IMR-90 (cell line): ENCODE measurements around the gene SSPN.

Experiments
- POLR2A ChIP-seq: IDR thresholded peaks from 2 replicates; pipeline ENCODE4 v1.6.1; 2012; ENCODE audit warnings: mild to moderate bottlenecking, low read depth, low read length
- TF ChIP-seq, protein P1 (sequence below): conservative IDR thresholded peaks from 2 replicates; pipeline ENCODE4 v1.5.1; 2012; ENCODE audit warnings: mild to moderate bottlenecking, low read depth, low read length, improper control_type of control experiment

DNA sequence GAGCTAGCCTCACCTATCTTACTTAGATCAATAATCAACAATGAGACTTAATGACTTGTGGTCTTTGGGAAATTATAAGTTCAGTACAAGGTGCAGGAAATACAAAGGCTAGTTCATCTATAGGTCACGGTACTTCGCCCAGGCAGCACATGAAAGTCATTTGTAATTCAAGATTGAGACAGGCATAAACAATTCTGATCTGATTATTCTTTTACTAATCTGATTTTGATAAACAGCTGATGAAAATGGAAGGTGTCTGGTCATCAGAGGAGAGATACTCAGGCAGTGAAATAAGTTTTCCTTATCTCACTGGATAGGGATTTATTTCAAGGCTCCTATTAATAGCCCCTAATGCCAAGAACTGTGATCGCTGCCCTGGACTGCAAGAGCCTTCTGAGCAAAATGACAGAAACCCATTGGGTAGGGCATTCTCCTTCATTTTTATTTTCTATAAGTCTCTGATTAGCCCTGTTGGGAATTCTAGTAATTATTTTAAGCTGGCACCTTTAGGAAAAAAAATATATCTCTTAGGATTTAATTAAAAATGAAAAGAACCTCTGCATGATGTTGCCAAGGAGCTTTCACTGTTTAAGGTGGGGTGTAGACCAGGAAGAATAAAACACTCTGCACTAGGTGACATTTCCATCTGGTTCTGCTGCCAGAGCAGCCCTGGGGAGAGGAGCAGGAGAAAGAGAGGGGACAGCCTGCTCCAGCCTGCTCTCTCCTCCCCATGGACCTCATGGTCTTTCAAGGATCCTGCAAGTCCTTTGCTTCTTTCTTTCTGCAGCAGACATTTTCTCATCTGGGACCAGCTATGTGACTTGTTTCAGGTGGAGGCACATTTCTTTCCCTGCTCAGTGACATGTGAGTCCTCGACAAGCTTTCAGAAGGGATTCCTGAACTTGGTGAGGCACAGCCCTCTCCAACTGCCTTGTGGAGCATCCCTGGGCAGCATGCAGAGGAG is 44.8 kb downstream of the SSPN start:
- no peak for TF ChIP-seq POLR2A
- TF ChIP-seq, protein P1, sequence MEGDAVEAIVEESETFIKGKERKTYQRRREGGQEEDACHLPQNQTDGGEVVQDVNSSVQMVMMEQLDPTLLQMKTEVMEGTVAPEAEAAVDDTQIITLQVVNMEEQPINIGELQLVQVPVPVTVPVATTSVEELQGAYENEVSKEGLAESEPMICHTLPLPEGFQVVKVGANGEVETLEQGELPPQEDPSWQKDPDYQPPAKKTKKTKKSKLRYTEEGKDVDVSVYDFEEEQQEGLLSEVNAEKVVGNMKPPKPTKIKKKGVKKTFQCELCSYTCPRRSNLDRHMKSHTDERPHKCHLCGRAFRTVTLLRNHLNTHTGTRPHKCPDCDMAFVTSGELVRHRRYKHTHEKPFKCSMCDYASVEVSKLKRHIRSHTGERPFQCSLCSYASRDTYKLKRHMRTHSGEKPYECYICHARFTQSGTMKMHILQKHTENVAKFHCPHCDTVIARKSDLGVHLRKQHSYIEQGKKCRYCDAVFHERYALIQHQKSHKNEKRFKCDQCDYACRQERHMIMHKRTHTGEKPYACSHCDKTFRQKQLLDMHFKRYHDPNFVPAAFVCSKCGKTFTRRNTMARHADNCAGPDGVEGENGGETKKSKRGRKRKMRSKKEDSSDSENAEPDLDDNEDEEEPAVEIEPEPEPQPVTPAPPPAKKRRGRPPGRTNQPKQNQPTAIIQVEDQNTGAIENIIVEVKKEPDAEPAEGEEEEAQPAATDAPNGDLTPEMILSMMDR: no peak
